ENCODE data around the gene CD151.

Gene CD151

GRCh38 chr11:863910-864827, 31.4 kb downstream of the CD151 start:
- no peak for TF ChIP-seq CTCF (IDR thresholded peaks at IDR 0.05; ENCODE audit: low read depth, low read length, missing control alignments)
- no peak for DNase-seq (ENCODE audit: low read depth)
- in situ Hi-C loops (cut with HindIII; ENCODE audit: low sequenced_read_pairs): loop anchor here (5.0 kb wide), 1 partner anchor 43 kb away; no protein-coding TSS in a partner anchor

GRCh38 chr11:864898-865297, 32.1 kb downstream of the CD151 start:
- no peak for DNase-seq (ENCODE audit: low read depth)
- H3K4me3 ChIP-seq (ENCODE audit: low read depth, low read length): no peak overlapping the region
- in situ Hi-C loops (cut with HindIII; ENCODE audit: low sequenced_read_pairs): loop anchor here (5.0 kb wide), 1 partner anchor 42 kb away; no protein-coding TSS in a partner anchor
- TF ChIP-seq CTCF (IDR thresholded peaks at IDR 0.05; ENCODE audit: low read depth, low read length, missing control alignments): no peak

More at GRCh38 chr11:863910-864827, 31.4 kb downstream of the CD151 start:
- no peak overlapping the region for H3K4me3 ChIP-seq (ENCODE audit: low read depth, low read length)

GRCh38 chr11:865462-866430, 33.0 kb downstream of the CD151 start:
- H3K4me3 ChIP-seq (ENCODE audit: low read depth, low read length): no peak overlapping the region
- in situ Hi-C loops (cut with HindIII; ENCODE audit: low sequenced_read_pairs): no loop called here
- TF ChIP-seq CTCF (IDR thresholded peaks at IDR 0.05; ENCODE audit: low read depth, low read length, missing control alignments): no peak
- no peak for DNase-seq (ENCODE audit: low read depth)

- in situ Hi-C loops (cut with HindIII; ENCODE audit: low sequenced_read_pairs): no loop called here
- DNase-seq (ENCODE audit: low read depth): no peak
- no peak overlapping the region for H3K4me3 ChIP-seq (ENCODE audit: low read depth, low read length)
- no peak for TF ChIP-seq CTCF (IDR thresholded peaks at IDR 0.05; ENCODE audit: low read depth, low read length, missing control alignments)
Measured at GRCh38 chr11:866481-866880, 33.7 kb downstream of the CD151 start.

- no peak for TF ChIP-seq CTCF (IDR thresholded peaks at IDR 0.05; ENCODE audit: low read depth, low read length, missing control alignments)
- H3K4me3 ChIP-seq (ENCODE audit: low read depth, low read length): no peak overlapping the region
- in situ Hi-C loops (cut with HindIII; ENCODE audit: low sequenced_read_pairs): no loop called here
- DNase-seq (ENCODE audit: low read depth): no peak
Measured at GRCh38 chr11:867856-868358, 35.2 kb downstream of the CD151 start.

- no peak for DNase-seq (ENCODE audit: low read depth)
- TF ChIP-seq CTCF (IDR thresholded peaks at IDR 0.05; ENCODE audit: low read depth, low read length, missing control alignments): no peak
- in situ Hi-C loops (cut with HindIII; ENCODE audit: low sequenced_read_pairs): no loop called here
- no peak overlapping the region for H3K4me3 ChIP-seq (ENCODE audit: low read depth, low read length)
Measured at GRCh38 chr11:868394-868793, 35.6 kb downstream of the CD151 start.
